ENCODE results near the gene MATR3. TPM values are rescaled to one million over a fixed set of nuclear protein-coding genes. Genes with fewer than 3 reads are reported as not detected.

MATR3 gene
- total RNA-seq, 3 donors from 2014 or later (not counting 1 experiment from before 2014, with no cell fraction given) = 290 to 324 (median 297) TPM

GRCh38 chr5:139369181-139369580, 75.6 kb downstream of the MATR3 start:
- no peaks in the 10 kb centered on the region for H3K27me3 ChIP-seq (ENCODE audit: control insufficient read depth, insufficient read depth, low read length)
- TF ChIP-seq CTCF (IDR thresholded peaks at IDR 0.05) = no peak
- WGBS (ENCODE audit: insufficient coverage) = 100% methylated on average over 1 of the region's 1 CpG
- Mint-ChIP-seq H3K27me3 (ENCODE audit: low read depth in 2 of 2) (no peaks in the 10 kb centered on the region), H3K4me1 (peaks cover 0 to 4% of the 10 kb centered on the region in 2 donors), H3K27ac (peak overlapping the region in 1 of 2 donors; percentile 2), H3K9me3 (no peaks in the 10 kb centered on the region), H3K4me3 (no peak overlapping the region), H3K36me3 (no peaks in the 10 kb centered on the region)
- no peaks in the 10 kb centered on the region for H3K4me1 ChIP-seq (ENCODE audit: control insufficient read depth, insufficient read depth, low read length)
- H3K9me3 ChIP-seq (ENCODE audit: control insufficient read depth, insufficient read depth, low read length) = no peaks in the 10 kb centered on the region
- H3K4me3 ChIP-seq (ENCODE audit: low read length) = no peak overlapping the region
- no peak for ATAC-seq
- no peak for DNase-seq
- peaks cover 62% of the 10 kb centered on the region for H3K36me3 ChIP-seq (ENCODE audit: control insufficient read depth, insufficient read depth, low read length)
- H3K27ac ChIP-seq (ENCODE audit: low read length) = no peak overlapping the region
- intact Hi-C loops (cut with micrococcal nuclease) = no loop called here

GRCh38 chr5:139371482-139372435, 78.2 kb downstream of the MATR3 start:
- no peak for TF ChIP-seq CTCF (IDR thresholded peaks at IDR 0.05)
- peak in 1 of 3 donors; percentile 11 for ATAC-seq
- peaks cover 43% of the 10 kb centered on the region for H3K36me3 ChIP-seq (ENCODE audit: control insufficient read depth, insufficient read depth, low read length)
- Mint-ChIP-seq H3K4me1 (peaks cover 0 to 4% of the 10 kb centered on the region in 2 donors), H3K4me3 (no peak overlapping the region), H3K27me3 (ENCODE audit: low read depth in 2 of 2) (no peaks in the 10 kb centered on the region), H3K9me3 (no peaks in the 10 kb centered on the region), H3K36me3 (no peaks in the 10 kb centered on the region), H3K27ac (no peak overlapping the region)
- H3K4me3 ChIP-seq (ENCODE audit: low read length) = no peak overlapping the region
- no peaks in the 10 kb centered on the region for H3K9me3 ChIP-seq (ENCODE audit: control insufficient read depth, insufficient read depth, low read length)
- 93% methylated on average over 7 of the region's 7 CpGs for WGBS (ENCODE audit: insufficient coverage)
- intact Hi-C loops (cut with micrococcal nuclease) = no loop called here
- H3K27ac ChIP-seq (ENCODE audit: low read length) = no peak overlapping the region
- no peak for DNase-seq
- H3K4me1 ChIP-seq (ENCODE audit: control insufficient read depth, insufficient read depth, low read length) = no peaks in the 10 kb centered on the region
- no peaks in the 10 kb centered on the region for H3K27me3 ChIP-seq (ENCODE audit: control insufficient read depth, insufficient read depth, low read length)

- Mint-ChIP-seq H3K27me3 (ENCODE audit: low read depth in 2 of 2) (no peaks in the 10 kb centered on the region), H3K4me1 (peaks cover 0 to 4% of the 10 kb centered on the region in 2 donors)
- TF ChIP-seq CTCF (IDR thresholded peaks at IDR 0.05) = no peak
These were observed 81.4 kb downstream of the MATR3 start for GRCh38 chr5:139374909-139375308.

More at GRCh38 chr5:139374909-139375308, 81.4 kb downstream of the MATR3 start:
- no peak overlapping the region for H3K4me3 Mint-ChIP-seq
- H3K4me1 ChIP-seq (ENCODE audit: control insufficient read depth, insufficient read depth, low read length) = no peaks in the 10 kb centered on the region
- DNase-seq (no peak), ATAC-seq (no peak)
- no peak overlapping the region for H3K27ac ChIP-seq (ENCODE audit: low read length)
- WGBS (ENCODE audit: insufficient coverage) = 100% methylated on average over 2 of the region's 2 CpGs
- H3K9me3 ChIP-seq (ENCODE audit: control insufficient read depth, insufficient read depth, low read length) = no peaks in the 10 kb centered on the region
- peaks cover 21% of the 10 kb centered on the region for H3K36me3 ChIP-seq (ENCODE audit: control insufficient read depth, insufficient read depth, low read length)
- no peaks in the 10 kb centered on the region for H3K27me3 ChIP-seq (ENCODE audit: control insufficient read depth, insufficient read depth, low read length)
- H3K27ac Mint-ChIP-seq = no peak overlapping the region
- intact Hi-C loops (cut with micrococcal nuclease) = no loop called here
- H3K36me3 Mint-ChIP-seq = no peaks in the 10 kb centered on the region
- no peaks in the 10 kb centered on the region for H3K9me3 Mint-ChIP-seq
- H3K4me3 ChIP-seq (ENCODE audit: low read length) = no peak overlapping the region
